ENCODE measurements around the gene MIA. TPM values are rescaled to one million over a fixed set of nuclear protein-coding genes. Genes with fewer than 3 reads are reported as not detected.

The MIA gene
- total and polyA plus RNA-seq, 4 donors = 0.42 to 0.44 TPM; not detected in 2

DNA sequence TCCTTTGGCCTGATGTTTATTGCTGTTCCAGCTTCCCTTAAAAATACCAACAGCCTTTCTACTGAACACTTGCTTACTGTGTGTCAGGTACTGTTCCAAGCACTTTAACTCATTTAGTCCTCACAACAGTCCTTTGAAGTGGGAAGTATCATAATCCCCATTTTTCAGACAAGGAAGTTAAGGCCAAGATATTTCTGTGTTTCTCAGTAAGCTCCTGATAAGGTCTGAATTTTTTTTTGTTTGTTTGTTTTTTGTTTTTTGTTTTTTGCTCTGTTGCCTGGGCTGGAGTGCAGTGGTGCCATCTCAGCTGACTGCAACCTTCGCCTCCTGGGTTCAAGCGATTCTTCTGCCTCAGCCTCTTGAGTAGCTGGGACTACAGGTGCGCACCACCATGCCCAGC, 16.8 kb upstream of the MIA start:
- Histone ChIP-seq H3K4me1 (ENCODE audit: control insufficient read depth in 4 of 4, insufficient read depth in 4 of 4, low read length in 3 of 4) (peaks cover 3 to 26% (median 18%) of the 10 kb centered on the region in 4 donors), H3K36me3 (ENCODE audit: control insufficient read depth in 4 of 4, insufficient read depth in 3 of 4, low read depth in 1 of 4, low read length in 3 of 4) (peaks cover 29 to 63% (median 47%) of the 10 kb centered on the region in 4 donors), H3K27ac (ENCODE audit: low read depth in 1 of 2, low read length in 2 of 2) (no peak overlapping the region), H3K9ac (ENCODE audit: low read depth in 1 of 2, low read length in 2 of 2) (no peak overlapping the region), H3K27me3 (ENCODE audit: control insufficient read depth in 4 of 4, insufficient read depth in 4 of 4, low read length in 3 of 4) (no peaks in the 10 kb centered on the region), H3K9me3 (ENCODE audit: control insufficient read depth in 4 of 4, low read length in 3 of 4) (no peaks in the 10 kb centered on the region), H3K4me3 (ENCODE audit: low read depth in 1 of 3, low read length in 3 of 3) (no peak overlapping the region)
- TF ChIP-seq YY1 (IDR thresholded peaks at IDR 0.05) (no peak), NR2F2 (IDR thresholded peaks at IDR 0.05) (no peak), RXRA (IDR thresholded peaks at IDR 0.05) (no peak), GABPA (IDR thresholded peaks at IDR 0.05 in 1 of 2, conservative IDR thresholded peaks at IDR 0.05 in 1 of 2) (no peak), HNF4G (IDR thresholded peaks at IDR 0.05) (no peak), SP1 (IDR thresholded peaks at IDR 0.05) (no peak), RAD21 (IDR thresholded peaks at IDR 0.05) (no peak), JUND (IDR thresholded peaks at IDR 0.05) (no peak), FOXA1 (IDR thresholded peaks at IDR 0.05) (no peak), EGR1 (IDR thresholded peaks at IDR 0.05; ENCODE audit: low read depth in 2 of 2) (no peak), FOXA2 (IDR thresholded peaks at IDR 0.05) (no peak), TAF1 (conservative IDR thresholded peaks at IDR 0.05) (no peak), HNF4A (conservative IDR thresholded peaks at IDR 0.05) (no peak)
- TF ChIP-seq, protein P1, sequence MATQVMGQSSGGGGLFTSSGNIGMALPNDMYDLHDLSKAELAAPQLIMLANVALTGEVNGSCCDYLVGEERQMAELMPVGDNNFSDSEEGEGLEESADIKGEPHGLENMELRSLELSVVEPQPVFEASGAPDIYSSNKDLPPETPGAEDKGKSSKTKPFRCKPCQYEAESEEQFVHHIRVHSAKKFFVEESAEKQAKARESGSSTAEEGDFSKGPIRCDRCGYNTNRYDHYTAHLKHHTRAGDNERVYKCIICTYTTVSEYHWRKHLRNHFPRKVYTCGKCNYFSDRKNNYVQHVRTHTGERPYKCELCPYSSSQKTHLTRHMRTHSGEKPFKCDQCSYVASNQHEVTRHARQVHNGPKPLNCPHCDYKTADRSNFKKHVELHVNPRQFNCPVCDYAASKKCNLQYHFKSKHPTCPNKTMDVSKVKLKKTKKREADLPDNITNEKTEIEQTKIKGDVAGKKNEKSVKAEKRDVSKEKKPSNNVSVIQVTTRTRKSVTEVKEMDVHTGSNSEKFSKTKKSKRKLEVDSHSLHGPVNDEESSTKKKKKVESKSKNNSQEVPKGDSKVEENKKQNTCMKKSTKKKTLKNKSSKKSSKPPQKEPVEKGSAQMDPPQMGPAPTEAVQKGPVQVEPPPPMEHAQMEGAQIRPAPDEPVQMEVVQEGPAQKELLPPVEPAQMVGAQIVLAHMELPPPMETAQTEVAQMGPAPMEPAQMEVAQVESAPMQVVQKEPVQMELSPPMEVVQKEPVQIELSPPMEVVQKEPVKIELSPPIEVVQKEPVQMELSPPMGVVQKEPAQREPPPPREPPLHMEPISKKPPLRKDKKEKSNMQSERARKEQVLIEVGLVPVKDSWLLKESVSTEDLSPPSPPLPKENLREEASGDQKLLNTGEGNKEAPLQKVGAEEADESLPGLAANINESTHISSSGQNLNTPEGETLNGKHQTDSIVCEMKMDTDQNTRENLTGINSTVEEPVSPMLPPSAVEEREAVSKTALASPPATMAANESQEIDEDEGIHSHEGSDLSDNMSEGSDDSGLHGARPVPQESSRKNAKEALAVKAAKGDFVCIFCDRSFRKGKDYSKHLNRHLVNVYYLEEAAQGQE (IDR thresholded peaks at IDR 0.05) = no peak
- TF ChIP-seq, protein P2, sequence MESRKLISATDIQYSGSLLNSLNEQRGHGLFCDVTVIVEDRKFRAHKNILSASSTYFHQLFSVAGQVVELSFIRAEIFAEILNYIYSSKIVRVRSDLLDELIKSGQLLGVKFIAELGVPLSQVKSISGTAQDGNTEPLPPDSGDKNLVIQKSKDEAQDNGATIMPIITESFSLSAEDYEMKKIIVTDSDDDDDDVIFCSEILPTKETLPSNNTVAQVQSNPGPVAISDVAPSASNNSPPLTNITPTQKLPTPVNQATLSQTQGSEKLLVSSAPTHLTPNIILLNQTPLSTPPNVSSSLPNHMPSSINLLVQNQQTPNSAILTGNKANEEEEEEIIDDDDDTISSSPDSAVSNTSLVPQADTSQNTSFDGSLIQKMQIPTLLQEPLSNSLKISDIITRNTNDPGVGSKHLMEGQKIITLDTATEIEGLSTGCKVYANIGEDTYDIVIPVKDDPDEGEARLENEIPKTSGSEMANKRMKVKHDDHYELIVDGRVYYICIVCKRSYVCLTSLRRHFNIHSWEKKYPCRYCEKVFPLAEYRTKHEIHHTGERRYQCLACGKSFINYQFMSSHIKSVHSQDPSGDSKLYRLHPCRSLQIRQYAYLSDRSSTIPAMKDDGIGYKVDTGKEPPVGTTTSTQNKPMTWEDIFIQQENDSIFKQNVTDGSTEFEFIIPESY (IDR thresholded peaks at IDR 0.05) = no peak
- TF ChIP-seq, protein P3, sequence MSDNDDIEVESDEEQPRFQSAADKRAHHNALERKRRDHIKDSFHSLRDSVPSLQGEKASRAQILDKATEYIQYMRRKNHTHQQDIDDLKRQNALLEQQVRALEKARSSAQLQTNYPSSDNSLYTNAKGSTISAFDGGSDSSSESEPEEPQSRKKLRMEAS (IDR thresholded peaks at IDR 0.05) = no peak
- TF ChIP-seq, protein P4, sequence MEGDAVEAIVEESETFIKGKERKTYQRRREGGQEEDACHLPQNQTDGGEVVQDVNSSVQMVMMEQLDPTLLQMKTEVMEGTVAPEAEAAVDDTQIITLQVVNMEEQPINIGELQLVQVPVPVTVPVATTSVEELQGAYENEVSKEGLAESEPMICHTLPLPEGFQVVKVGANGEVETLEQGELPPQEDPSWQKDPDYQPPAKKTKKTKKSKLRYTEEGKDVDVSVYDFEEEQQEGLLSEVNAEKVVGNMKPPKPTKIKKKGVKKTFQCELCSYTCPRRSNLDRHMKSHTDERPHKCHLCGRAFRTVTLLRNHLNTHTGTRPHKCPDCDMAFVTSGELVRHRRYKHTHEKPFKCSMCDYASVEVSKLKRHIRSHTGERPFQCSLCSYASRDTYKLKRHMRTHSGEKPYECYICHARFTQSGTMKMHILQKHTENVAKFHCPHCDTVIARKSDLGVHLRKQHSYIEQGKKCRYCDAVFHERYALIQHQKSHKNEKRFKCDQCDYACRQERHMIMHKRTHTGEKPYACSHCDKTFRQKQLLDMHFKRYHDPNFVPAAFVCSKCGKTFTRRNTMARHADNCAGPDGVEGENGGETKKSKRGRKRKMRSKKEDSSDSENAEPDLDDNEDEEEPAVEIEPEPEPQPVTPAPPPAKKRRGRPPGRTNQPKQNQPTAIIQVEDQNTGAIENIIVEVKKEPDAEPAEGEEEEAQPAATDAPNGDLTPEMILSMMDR (IDR thresholded peaks at IDR 0.05; ENCODE audit: low read depth, low read length, missing input control) = no peak
- TF ChIP-seq, protein P5, sequence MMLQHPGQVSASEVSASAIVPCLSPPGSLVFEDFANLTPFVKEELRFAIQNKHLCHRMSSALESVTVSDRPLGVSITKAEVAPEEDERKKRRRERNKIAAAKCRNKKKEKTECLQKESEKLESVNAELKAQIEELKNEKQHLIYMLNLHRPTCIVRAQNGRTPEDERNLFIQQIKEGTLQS (IDR thresholded peaks at IDR 0.05) = no peak
- DNase-seq (ENCODE audit: low spot score) = no peak
- 98% methylated on average over 3 of the region's 3 CpGs for WGBS
